K562 (cell line): ENCODE measurements around the gene MYBL2. TPM values are rescaled to one million over a fixed set of nuclear protein-coding genes. Genes with fewer than 3 reads are reported as not detected.
A peak's percentile ranks its signal among the peaks of the same experiment; 100 is the strongest.

Experiments
- ATAC-seq: fragments of 200-7000 bp; cut with Tn5 transposase; 3 replicates; pipeline ENCODE4 v1.9.1; 2020; ENCODE audit warnings: moderate library complexity
- Bru-seq: library from RNA; stranded (reverse); fragments of 400-500 nt; gene quantifications from one replicate; lab custom pipeline; 2021; lab: Mats Ljungman, UMichigan
- BruChase-seq, 2 experiments: library from RNA; stranded (reverse); fragments of 400-500 nt; gene quantifications; one replicate each; lab custom pipeline; 2021; lab: Mats Ljungman, UMichigan
- BruUV-seq: library from RNA; stranded (reverse); fragments of 400-500 nt; replicated peaks from 2 replicates; lab custom pipeline; 2021; lab: Mats Ljungman, UMichigan
- CTCF ChIA-PET: fragments of 300-600 bp; formaldehyde crosslinking; extraction: SDS; loops from one replicate; lab custom pipeline; 2021; ENCODE audit warnings: low intra/inter-chr PET ratio; lab: Yijun Ruan, JAX
- POLR2A ChIA-PET: fragments of 300-600, 350-650 bp; sonication (Branson Sonifier 250); formaldehyde crosslinking; extraction: SDS; loops from one replicate; lab custom pipeline; 2021; ENCODE audit warnings: antibody characterized with exemption, inconsistent platforms; lab: Yijun Ruan, JAX
- DNase-seq, 4 experiments: peaks; one replicate each; pipeline versions ENCODE4 v3.0.0 to v3.0.0-alpha.2; 2011 to 2018; ENCODE audit warnings: low spot score in 3 of 4, mixed read lengths in 3 of 4; ENCODE audit errors: extremely low read depth in 1 of 4
- FAIRE-seq: peaks from 2 replicates; lab custom pipeline; 2011; peaks lifted over from hg19 to GRCh38; lab: Jason Lieb, UNC
- H2AFZ ChIP-seq: 2 replicates; pipeline ENCODE4 v1.6.0; 2011; ENCODE audit warnings: low read depth, low read length, control low read depth, inconsistent platforms
- H3K27ac ChIP-seq: fragments of 200-600 bp; 3 replicates; pipeline ENCODE4 v1.8.0; 2011; ENCODE audit warnings: low read depth, mild to moderate bottlenecking, control low read depth, inconsistent platforms, low read length, moderate library complexity, mixed read lengths; ENCODE audit errors: extremely low read depth
- H3K27me3 ChIP-seq, 2 experiments: fragments of 300-600 bp in 1 of 2; 2 replicates in 1 of 2; 3 replicates in 1 of 2; pipeline versions ENCODE4 v1.6.0 to v1.8.0; 2011; ENCODE audit warnings: inconsistent platforms in 2 of 2, low read length in 2 of 2, mild to moderate bottlenecking in 1 of 2, mixed read lengths in 1 of 2, moderate library complexity in 1 of 2; ENCODE audit not compliant: control insufficient read depth in 2 of 2, insufficient read depth in 2 of 2
- H3K36me3 ChIP-seq: fragments of 300-600 bp; 3 replicates; pipeline ENCODE4 v1.8.0; 2011; ENCODE audit warnings: mild to moderate bottlenecking, low read length, inconsistent platforms; ENCODE audit not compliant: control insufficient read depth, insufficient read depth
- H3K4me1 ChIP-seq, 2 experiments: fragments of 200-600 bp in 1 of 2; replicated peaks in 1 of 2; 2 replicates in 1 of 2; 3 replicates in 1 of 2; pipeline versions ENCODE4 v1.5.1 to v1.8.0; 2011; ENCODE audit warnings: inconsistent platforms in 2 of 2, low read length in 2 of 2, mild to moderate bottlenecking in 1 of 2, mixed read lengths in 1 of 2, moderate library complexity in 1 of 2; ENCODE audit not compliant: control insufficient read depth in 2 of 2, insufficient read depth in 2 of 2
- H3K4me2 ChIP-seq: 2 replicates; pipeline ENCODE4 v1.6.1; 2011; ENCODE audit warnings: low read length, control low read depth, inconsistent platforms, mixed read lengths; ENCODE audit not compliant: insufficient read depth
- H3K4me3 ChIP-seq: fragments of 200-600 bp; sonication (generic), shearing (Covaris generic); 2 replicates; pipeline ENCODE4 v1.5.1; 2016; ENCODE audit warnings: control low read depth, inconsistent platforms
- H3K79me2 ChIP-seq: fragments of 200-600 bp; 3 replicates; pipeline ENCODE4 v1.8.0; 2011; ENCODE audit warnings: low read length, inconsistent platforms; ENCODE audit not compliant: control insufficient read depth, insufficient read depth
- H3K9ac ChIP-seq, 2 experiments: 2 replicates each; pipeline versions ENCODE4 v1.6.0 to v1.6.1; 2011; ENCODE audit warnings: low read depth in 2 of 2, low read length in 2 of 2, control low read depth in 1 of 2, inconsistent platforms in 1 of 2, mild to moderate bottlenecking in 1 of 2, mixed read lengths in 1 of 2; ENCODE audit not compliant: insufficient read depth in 1 of 2
- H3K9me1 ChIP-seq: one replicate; pipeline ENCODE4 v1.6.0; 2011; ENCODE audit warnings: inconsistent platforms, mild to moderate bottlenecking, low read length, moderate library complexity; ENCODE audit not compliant: control insufficient read depth, insufficient read depth
- H3K9me3 ChIP-seq: replicated peaks from 2 replicates; pipeline ENCODE4 v1.5.1; 2011; ENCODE audit warnings: low read depth, low read length, inconsistent platforms; ENCODE audit not compliant: control insufficient read depth, insufficient read depth
- H4K20me1 ChIP-seq: replicated peaks from 2 replicates; pipeline ENCODE4 v1.6.1; 2011; ENCODE audit warnings: low read length, inconsistent platforms, mixed read lengths; ENCODE audit not compliant: control insufficient read depth, insufficient read depth
- HMGXB4 ChIP-seq: sonication (generic); formaldehyde crosslinking; IDR thresholded peaks from 2 replicates; pipeline ENCODE4 v1.8.1; 2023; ENCODE audit warnings: mild to moderate bottlenecking, missing genetic modification reagents
- PML ChIP-seq: IDR thresholded peaks from 2 replicates; pipeline ENCODE4 v1.6.1; 2012; ENCODE audit warnings: low read length, inconsistent platforms
- POLR3A ChIP-seq: IDR thresholded peaks from 2 replicates; pipeline ENCODE4 v1.6.1; 2011; ENCODE audit warnings: borderline replicate concordance, mild to moderate bottlenecking, moderate library complexity; ENCODE audit not compliant: insufficient read length, insufficient read depth; ENCODE audit errors: extremely low read depth
- RBFOX2 ChIP-seq: fragments of 200-400 bp; formaldehyde crosslinking; IDR thresholded peaks from 2 replicates; pipeline ENCODE4 v1.6.1; 2017; ENCODE audit warnings: low read depth, mild to moderate bottlenecking, low read length, moderate library complexity
- ZNF830 ChIP-seq: fragments of 250-450 bp; sonication (Bioruptor Pico); IDR thresholded peaks from 2 replicates; pipeline ENCODE4 v1.5.0; 2021; ENCODE audit warnings: mild to moderate bottlenecking
- WGBS: fragments of 100-300 bp; shearing (Covaris generic); methylation state at CpG from one replicate; pipeline ENCODE4 v1.1.6; 2016; ENCODE audit warnings: low coverage, mixed read lengths; ENCODE audit not compliant: insufficient coverage; ENCODE audit errors: missing lambda C conversion rate; 5-methylcytosine and 5-hydroxymethylcytosine counted together
- in situ Hi-C: fragments of 300-500 bp; cut with MboI; formaldehyde crosslinking; loops from 4 replicates; pipeline ENCODE4 v1.15.0; 2018; ENCODE audit warnings: inconsistent platforms, mixed read lengths
- intact Hi-C: fragments of 100-400 bp; cut with micrococcal nuclease; formaldehyde crosslinking; loops from 2 replicates; pipeline ENCODE4 v1.14.2; 2022
- long read RNA-seq, 3 experiments: library from polyadenylated mRNA in 2 of 3; library from RNA in 1 of 3; unstranded in 2 of 3; stranded (forward) in 1 of 3; transcript quantifications; one replicate each; pipeline ENCODE4 v2.0.0, GENCODE V29; 2019 to 2022
- polyA minus RNA-seq, 3 experiments: library from RNA; depleted of rRNA, polyadenylated mRNA; stranded (reverse); fragments of >200 nt; gene quantifications; 2 replicates each; pipeline ENCODE4 v1.2.3, GENCODE V29; 2011
- polyA plus RNA-seq, 8 experiments: library from polyadenylated mRNA; depleted of rRNA in 4 of 8; stranded (reverse) in 5 of 8; unstranded in 3 of 8; fragments of >200 nt; fragmentation: Nextera tagmentation in 2 of 8; fragmentation: Illumina TruSeq in 1 of 8; extraction: Ambion mirVana in 2 of 8; extraction: Trizol in 1 of 8; gene quantifications; 2 replicates each; pipeline versions ENCODE4 v1.2.1 to v1.2.3, GENCODE V29; 2011 to 2014; ENCODE audit warnings: inconsistent platforms in 1 of 8, missing spikeins in 1 of 8
- total RNA-seq, 7 experiments: library from RNA; depleted of rRNA in 6 of 7; stranded (reverse); fragments of >200 nt in 6 of 7; fragmentation: Illumina TruSeq in 2 of 7; extraction: Trizol in 2 of 7; gene quantifications; 2 replicates each; pipeline versions ENCODE4 v1.2.1 to v1.2.3, GENCODE V29; 2011 to 2021; ENCODE audit warnings: low replicate concordance in 1 of 7
- TF ChIP-seq, protein P1 (sequence below): fragments of 450-650 bp; IDR thresholded peaks from 2 replicates; pipeline ENCODE4 v1.6.1; 2018; ENCODE audit not compliant: partially characterized antibody

Gene MYBL2
- total RNA-seq (2011; cell fraction: chromatin; rRNA removed; ENCODE audit: low replicate concordance), result 25.5 and 54.2 TPM in 2 replicates
- 28.0 and 31.8 TPM in 2 replicates for total RNA-seq (2011; cell fraction: nucleolus; rRNA removed)
- 22.6 and 26.3 TPM in 2 replicates for total RNA-seq (2011; cell fraction: nucleoplasm; rRNA removed)
- total RNA-seq (2014; rRNA removed), result 111 and 154 TPM in 2 replicates
- total RNA-seq (2014; rRNA removed; fragmentation: Illumina TruSeq; extraction: Trizol), result 26.2 and 31.1 TPM in 2 replicates
- 52.5 and 53.6 TPM in 2 replicates for total RNA-seq (2015; rRNA removed; fragmentation: Illumina TruSeq; extraction: Trizol)
- 161 and 169 TPM in 2 replicates for total RNA-seq (2021)
- 27.6 and 33.8 TPM in 2 replicates for polyA plus RNA-seq (2011; rRNA removed)
- polyA plus RNA-seq (2011; cell fraction: cytosol; rRNA removed), result 39.0 and 57.5 TPM in 2 replicates
- 29.2 and 49.4 TPM in 2 replicates for polyA plus RNA-seq (2011; cell fraction: nucleus; rRNA removed)
- 113 and 131 TPM in 2 replicates for polyA plus RNA-seq (2012)
- 141 and 149 TPM in 2 replicates for polyA plus RNA-seq (2014; fragmentation: Illumina TruSeq; extraction: Trizol)
- polyA plus RNA-seq (2014; fragmentation: Nextera tagmentation; extraction: Ambion mirVana), result 1 to 10 TPM; 4.4 to 6.3 TPM
- polyA plus RNA-seq (2014; rRNA removed), result 62.1 and 80.2 TPM in 2 replicates
- 27.8 and 34.3 TPM in 2 replicates for polyA minus RNA-seq (2011; rRNA and poly(A)+ RNA removed)
- 57.3 and 64.6 TPM in 2 replicates for polyA minus RNA-seq (2011; cell fraction: cytosol; rRNA and poly(A)+ RNA removed)
- polyA minus RNA-seq (2011; cell fraction: nucleus; rRNA and poly(A)+ RNA removed), result 12.4 and 15.3 TPM in 2 replicates
- Bru-seq, nascent RNA, result percentile 78 among the genes with signal in this experiment
- percentile 80 among the genes with signal in this experiment for BruChase-seq, experiment 1, labeled RNA remaining after a 2-hour chase
- BruChase-seq, experiment 2, labeled RNA remaining after a 6-hour chase, result percentile 82 among the genes with signal in this experiment
- long read RNA-seq, experiment 1, transcript MYBL2-202 (13 exons, 2,704 nt), result minor isoform, 5 of 642 reads
- long read RNA-seq, experiment 1, transcript MYBL2-201 (14 exons, 2,639 nt), result major isoform, 307 of 642 reads
- long read RNA-seq, experiment 1, partial matches to known transcripts, result 226 of 642 reads
- long read RNA-seq, experiment 1, other reads (novel, unspliced or antisense), result 104 of 642 reads
- long read RNA-seq, experiment 2, transcript MYBL2-201 (14 exons, 2,639 nt), result major isoform, 173 of 326 reads
- long read RNA-seq, experiment 2, partial matches to known transcripts, result 94 of 326 reads
- long read RNA-seq, experiment 2, other reads (novel, unspliced or antisense), result 55 of 326 reads
- long read RNA-seq, experiment 3, transcript MYBL2-201 (14 exons, 2,639 nt), result major isoform, 10 of 42 reads
- long read RNA-seq, experiment 3, partial matches to known transcripts, result 23 of 42 reads
- long read RNA-seq, experiment 3, other reads (novel, unspliced or antisense), result 9 of 42 reads

GRCh38 chr20:43666376-43667328, at the start of gene MYBL2:
TSS of gene MYBL2 (plus strand) at chr20:43667114. CDS start at chr20:43667284, 170 bp downstream.
- no peaks in the 10 kb centered on the region for H3K9me3 ChIP-seq
- H3K4me2 ChIP-seq, result peak within 1 kb of the TSS; percentile 87
- BruUV-seq, result no TSS peak
- WGBS, result 14% methylated on average over 34 of the region's 90 CpGs
- FAIRE-seq (peak; percentile 15), DNase-seq (peak; percentile 87 to 91 (median 89)), ATAC-seq (peak; percentile 93)
- no peaks in the 10 kb centered on the region for H3K9me1 ChIP-seq
- POLR2A ChIA-PET, result interaction anchor here (0.6 to 1.9 kb wide), 4 partner anchors 11 to 159 kb away, joined by 3 to 9 read pairs (median 3); no protein-coding TSS in a partner anchor
- in situ Hi-C loops, result no loop called here
- peaks cover 18 to 35% of the 10 kb centered on the region in 2 experiments for H3K4me1 ChIP-seq
- intact Hi-C loops, result no loop called here
- H3K27me3 ChIP-seq, result no peaks in the 10 kb centered on the region
- peaks cover 36% of the 10 kb centered on the region for H3K79me2 ChIP-seq
- H3K9ac ChIP-seq, result peak within 1 kb of the TSS; percentile 87 to 94
- H3K4me3 ChIP-seq, result peak within 1 kb of the TSS; percentile 79
- H4K20me1 ChIP-seq, result peaks cover 11% of the 10 kb centered on the region; the same call in 1 of the 2 replicates
- CTCF ChIA-PET, result no interaction called here
- peak within 1 kb of the TSS; percentile 87 for H3K27ac ChIP-seq
- peak within 1 kb of the TSS; percentile 94 for H2AFZ ChIP-seq
- H3K36me3 ChIP-seq, result peaks cover 23% of the 10 kb centered on the region; the same call in 2 of the 3 replicates
- TF ChIP-seq RBFOX2, result peak; percentile 83
- no peak for TF ChIP-seq HMGXB4 (CRISPR knock-in tag)
- peak; percentile 21; the same call in 1 of the 2 replicates for TF ChIP-seq PML
- no peak for TF ChIP-seq ZNF830 (CRISPR knock-in tag)
- TF ChIP-seq POLR3A, result no peak
- TF ChIP-seq, protein P1, sequence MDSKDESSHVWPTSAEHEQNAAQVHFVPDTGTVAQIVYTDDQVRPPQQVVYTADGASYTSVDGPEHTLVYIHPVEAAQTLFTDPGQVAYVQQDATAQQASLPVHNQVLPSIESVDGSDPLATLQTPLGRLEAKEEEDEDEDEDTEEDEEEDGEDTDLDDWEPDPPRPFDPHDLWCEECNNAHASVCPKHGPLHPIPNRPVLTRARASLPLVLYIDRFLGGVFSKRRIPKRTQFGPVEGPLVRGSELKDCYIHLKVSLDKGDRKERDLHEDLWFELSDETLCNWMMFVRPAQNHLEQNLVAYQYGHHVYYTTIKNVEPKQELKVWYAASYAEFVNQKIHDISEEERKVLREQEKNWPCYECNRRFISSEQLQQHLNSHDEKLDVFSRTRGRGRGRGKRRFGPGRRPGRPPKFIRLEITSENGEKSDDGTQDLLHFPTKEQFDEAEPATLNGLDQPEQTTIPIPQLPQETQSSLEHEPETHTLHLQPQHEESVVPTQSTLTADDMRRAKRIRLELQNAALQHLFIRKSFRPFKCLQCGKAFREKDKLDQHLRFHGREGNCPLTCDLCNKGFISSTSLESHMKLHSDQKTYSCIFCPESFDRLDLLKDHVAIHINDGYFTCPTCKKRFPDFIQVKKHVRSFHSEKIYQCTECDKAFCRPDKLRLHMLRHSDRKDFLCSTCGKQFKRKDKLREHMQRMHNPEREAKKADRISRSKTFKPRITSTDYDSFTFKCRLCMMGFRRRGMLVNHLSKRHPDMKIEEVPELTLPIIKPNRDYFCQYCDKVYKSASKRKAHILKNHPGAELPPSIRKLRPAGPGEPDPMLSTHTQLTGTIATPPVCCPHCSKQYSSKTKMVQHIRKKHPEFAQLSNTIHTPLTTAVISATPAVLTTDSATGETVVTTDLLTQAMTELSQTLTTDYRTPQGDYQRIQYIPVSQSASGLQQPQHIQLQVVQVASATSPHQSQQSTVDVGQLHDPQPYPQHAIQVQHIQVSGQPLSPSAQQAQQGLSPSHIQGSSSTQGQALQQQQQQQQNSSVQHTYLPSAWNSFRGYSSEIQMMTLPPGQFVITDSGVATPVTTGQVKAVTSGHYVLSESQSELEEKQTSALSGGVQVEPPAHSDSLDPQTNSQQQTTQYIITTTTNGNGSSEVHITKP, result peak; percentile 70
